ACC112 (cell line): ENCODE data around the gene COL5A2.

Experiments used
- H2AFZ ChIP-seq: fragments of 200-600 bp; sonication (generic); one replicate; pipeline ENCODE4 v1.6.0; 2017; ENCODE audit warnings: antibody characterized with exemption, low read length; ENCODE audit not compliant: unreplicated experiment
- H3K27ac ChIP-seq: fragments of 200-600 bp; sonication (generic); 2 replicates; pipeline ENCODE4 v1.5.1; 2014; ENCODE audit warnings: low read depth, mild to moderate bottlenecking, antibody characterized with exemption, low read length, moderate library complexity
- H3K27me3 ChIP-seq: fragments of 200-600 bp; sonication (generic); 2 replicates; pipeline ENCODE4 v1.6.1; 2014; ENCODE audit warnings: mild to moderate bottlenecking, antibody characterized with exemption, low read length, moderate library complexity, mixed read lengths; ENCODE audit not compliant: insufficient read depth
- H3K36me3 ChIP-seq: fragments of 200-600 bp; sonication (generic); 2 replicates; pipeline ENCODE4 v1.6.1; 2016; ENCODE audit warnings: mild to moderate bottlenecking, antibody characterized with exemption, low read length, moderate library complexity, mixed read lengths; ENCODE audit not compliant: insufficient read depth
- H3K4me1 ChIP-seq: fragments of 200-600 bp; sonication (generic); one replicate; pipeline ENCODE4 v1.6.1; 2016; ENCODE audit warnings: low read length, mixed read lengths; ENCODE audit not compliant: insufficient read depth, unreplicated experiment, control insufficient read depth
- H3K4me3 ChIP-seq: fragments of 200-600 bp; sonication (generic); 2 replicates; pipeline ENCODE4 v1.5.1; 2014; ENCODE audit warnings: mild to moderate bottlenecking, low read depth, low read length
- H3K79me2 ChIP-seq: fragments of 200-600 bp; sonication (generic); one replicate; pipeline ENCODE4 v1.6.0; 2016; ENCODE audit warnings: low read length; ENCODE audit not compliant: control insufficient read depth, unreplicated experiment, insufficient read depth

COL5A2 gene

GRCh38 chr2:189088591-189089205 lies 90.9 kb downstream of the COL5A2 start:
- peaks cover 69% of the 10 kb centered on the region for H3K36me3 ChIP-seq
- peaks cover 62% of the 10 kb centered on the region for H3K4me1 ChIP-seq
- no peaks in the 10 kb centered on the region for H3K27me3 ChIP-seq
- H3K79me2 ChIP-seq, result peaks cover 23% of the 10 kb centered on the region
- no peak overlapping the region for H2AFZ ChIP-seq
- peak overlapping the region; percentile 89 for H3K27ac ChIP-seq
- H3K4me3 ChIP-seq, result no peak overlapping the region

- no peaks in the 10 kb centered on the region for H3K27me3 ChIP-seq
- H3K27ac ChIP-seq, result peak overlapping the region; percentile 89
- peaks cover 47% of the 10 kb centered on the region for H3K4me1 ChIP-seq
- peak overlapping the region; percentile 4; the same call in 1 of the 2 replicates for H3K4me3 ChIP-seq
- peaks cover 13% of the 10 kb centered on the region for H3K79me2 ChIP-seq
- no peak overlapping the region for H2AFZ ChIP-seq
- peaks cover 77% of the 10 kb centered on the region for H3K36me3 ChIP-seq
Observed at GRCh38 chr2:189086710-189087109, 92.9 kb downstream of the COL5A2 start.

- peak overlapping the region; percentile 89 for H3K27ac ChIP-seq
- no peak overlapping the region for H2AFZ ChIP-seq
- H3K36me3 ChIP-seq, result peaks cover 75% of the 10 kb centered on the region
- H3K4me1 ChIP-seq, result peaks cover 42% of the 10 kb centered on the region
- H3K4me3 ChIP-seq, result no peak overlapping the region
- H3K27me3 ChIP-seq, result no peaks in the 10 kb centered on the region
- H3K79me2 ChIP-seq, result peaks cover 10% of the 10 kb centered on the region
Observed at GRCh38 chr2:189086250-189086649, 93.3 kb downstream of the COL5A2 start.

DNA sequence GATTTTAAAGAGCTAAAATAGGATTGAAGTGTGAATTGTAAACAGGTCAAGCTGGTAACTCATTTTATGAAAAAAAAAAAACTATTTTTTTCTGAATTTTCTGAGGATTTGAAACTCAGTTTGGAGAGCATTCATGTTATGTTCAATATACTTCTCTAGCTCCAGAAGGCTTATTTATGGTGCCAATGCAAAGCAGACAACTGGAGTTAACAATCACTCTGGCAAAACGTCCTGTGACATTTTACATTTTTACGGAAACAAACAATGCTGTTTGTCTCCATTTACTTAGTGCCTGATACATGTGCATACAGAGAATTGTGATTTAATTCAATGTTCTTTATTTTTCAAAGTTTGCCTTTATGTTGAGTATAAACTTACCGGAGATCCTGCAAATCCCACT lies 96.0 kb downstream of the COL5A2 start:
- no peak overlapping the region for H3K27ac ChIP-seq
- peaks cover 34% of the 10 kb centered on the region for H3K4me1 ChIP-seq
- H3K36me3 ChIP-seq, result peaks cover 75% of the 10 kb centered on the region
- no peak overlapping the region for H3K4me3 ChIP-seq
- peaks cover 3% of the 10 kb centered on the region for H3K79me2 ChIP-seq
- H3K27me3 ChIP-seq, result no peaks in the 10 kb centered on the region
- H2AFZ ChIP-seq, result no peak overlapping the region

DNA sequence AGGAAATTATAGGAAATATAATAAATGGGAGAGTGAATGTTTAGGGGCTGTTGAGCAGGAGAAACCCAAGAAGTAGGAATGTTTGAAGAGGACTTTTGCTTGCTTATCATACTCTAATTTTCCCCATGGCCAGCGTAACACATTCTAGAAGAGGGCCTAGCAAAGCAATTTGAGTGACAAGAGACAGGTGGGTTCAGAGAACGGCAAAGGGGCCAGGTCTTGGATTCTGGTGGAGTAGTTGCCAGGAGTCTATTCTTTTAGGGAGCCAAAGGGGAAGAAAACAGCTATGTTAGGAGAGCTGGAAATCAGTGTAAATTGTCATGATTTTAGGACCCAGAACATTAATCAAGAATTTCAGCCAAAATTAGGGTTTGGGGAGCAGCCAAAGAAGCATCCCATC lies 96.5 kb downstream of the COL5A2 start:
- H2AFZ ChIP-seq, result no peak overlapping the region
- peaks cover 75% of the 10 kb centered on the region for H3K36me3 ChIP-seq
- peaks cover 29% of the 10 kb centered on the region for H3K4me1 ChIP-seq
- H3K27me3 ChIP-seq, result no peaks in the 10 kb centered on the region
- H3K79me2 ChIP-seq, result peaks cover 3% of the 10 kb centered on the region
- no peak overlapping the region for H3K4me3 ChIP-seq
- no peak overlapping the region for H3K27ac ChIP-seq

- Histone ChIP-seq H3K27me3 (no peaks in the 10 kb centered on the region), H3K4me1 (peaks cover 25% of the 10 kb centered on the region), H2AFZ (no peak overlapping the region), H3K4me3 (no peak overlapping the region), H3K36me3 (peaks cover 78% of the 10 kb centered on the region), H3K79me2 (peaks cover 3% of the 10 kb centered on the region), H3K27ac (no peak overlapping the region)
Observed at GRCh38 chr2:189082376-189082975, 97.1 kb downstream of the COL5A2 start.

DNA sequence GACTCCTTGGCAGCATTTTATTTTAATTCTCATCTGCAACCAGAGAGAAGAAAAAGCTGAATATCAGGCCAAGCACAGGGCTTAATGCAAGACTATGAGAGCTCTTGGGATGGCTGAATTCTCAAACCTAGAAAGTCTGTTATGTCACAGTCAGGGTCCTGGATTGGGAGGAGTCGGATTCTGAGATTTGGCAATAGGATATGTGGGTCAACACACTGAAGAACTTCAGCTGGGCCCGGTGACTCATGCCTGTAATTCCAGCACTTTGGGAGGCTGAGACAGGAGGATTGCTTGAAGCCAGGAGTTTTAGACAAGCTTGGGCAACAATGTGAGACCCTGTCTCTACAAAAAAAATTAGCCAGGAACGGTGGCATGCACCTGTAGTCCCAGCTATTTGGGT lies 103.0 kb downstream of the COL5A2 start:
- no peaks in the 10 kb centered on the region for H3K27me3 ChIP-seq
- no peaks in the 10 kb centered on the region for H3K79me2 ChIP-seq
- no peak overlapping the region for H3K4me3 ChIP-seq
- H3K36me3 ChIP-seq, result peaks cover 75% of the 10 kb centered on the region
- H2AFZ ChIP-seq, result no peak overlapping the region
- H3K4me1 ChIP-seq, result peaks cover 12% of the 10 kb centered on the region
- H3K27ac ChIP-seq, result no peak overlapping the region

DNA sequence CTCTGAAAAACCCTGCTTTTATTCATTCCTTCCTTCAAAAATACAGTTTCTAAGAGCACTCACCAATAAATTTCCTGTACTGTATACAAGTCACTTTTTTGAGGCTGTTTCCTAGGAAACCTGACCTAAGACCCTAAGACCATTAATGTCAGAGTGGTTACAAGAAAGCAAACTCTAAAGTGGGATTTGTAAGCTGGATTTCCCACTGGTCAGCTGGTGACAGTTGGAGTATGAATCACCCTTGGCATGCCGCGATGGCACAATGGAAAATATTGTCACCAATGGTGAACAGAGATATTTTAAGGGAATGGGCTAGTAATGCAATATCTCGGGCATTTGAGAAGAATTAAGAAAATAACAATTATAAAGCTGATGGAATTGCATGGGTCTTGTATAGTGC lies 103.4 kb downstream of the COL5A2 start:
- Histone ChIP-seq H3K79me2 (no peaks in the 10 kb centered on the region), H3K4me1 (peaks cover 12% of the 10 kb centered on the region), H3K4me3 (no peak overlapping the region), H2AFZ (no peak overlapping the region), H3K36me3 (peaks cover 77% of the 10 kb centered on the region), H3K27ac (no peak overlapping the region), H3K27me3 (no peaks in the 10 kb centered on the region)

DNA sequence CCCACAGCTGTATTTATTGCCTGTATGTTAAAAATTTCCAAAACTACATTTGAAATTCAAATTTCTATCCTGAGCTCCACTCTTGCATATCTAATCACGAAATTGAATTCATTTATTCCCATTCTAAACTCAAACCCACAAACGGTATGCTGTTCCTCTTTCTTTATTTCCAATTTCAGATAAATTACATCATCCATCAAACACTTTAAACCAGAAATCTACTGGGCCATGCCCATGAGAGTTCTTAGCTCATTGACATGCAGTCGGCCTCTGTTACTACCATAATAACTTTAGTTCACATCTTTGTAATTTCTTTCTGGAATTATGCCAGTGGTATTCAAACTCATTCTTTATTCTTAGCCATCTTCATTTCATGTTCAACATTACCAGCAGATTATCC lies 105.1 kb downstream of the COL5A2 start:
- H3K79me2 ChIP-seq, result peaks cover 3% of the 10 kb centered on the region
- no peak overlapping the region for H2AFZ ChIP-seq
- no peak overlapping the region for H3K27ac ChIP-seq
- no peaks in the 10 kb centered on the region for H3K27me3 ChIP-seq
- H3K4me1 ChIP-seq, result peaks cover 12% of the 10 kb centered on the region
- peaks cover 78% of the 10 kb centered on the region for H3K36me3 ChIP-seq
- H3K4me3 ChIP-seq, result no peak overlapping the region

DNA sequence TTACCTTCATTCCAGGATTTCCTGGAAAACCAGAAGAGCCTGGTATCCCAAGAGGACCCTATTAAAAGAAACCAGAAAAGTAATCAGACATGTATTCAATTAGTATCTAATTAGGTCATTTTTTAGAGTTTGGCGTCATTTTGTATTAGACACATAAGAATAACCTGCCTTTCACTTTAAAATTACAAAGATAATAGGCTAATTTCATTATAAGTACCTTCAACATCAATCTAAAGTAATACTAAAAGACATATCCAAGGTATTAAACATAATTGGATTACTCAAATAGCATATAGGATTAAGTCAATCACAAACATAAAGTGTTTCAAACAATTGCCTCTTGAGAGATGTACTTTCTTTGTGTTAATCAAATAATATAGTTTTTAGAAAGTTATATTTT lies 107.5 kb downstream of the COL5A2 start:
- Histone ChIP-seq H3K27ac (no peak overlapping the region), H3K36me3 (peaks cover 73% of the 10 kb centered on the region), H3K4me1 (peaks cover 15% of the 10 kb centered on the region), H3K4me3 (no peak overlapping the region), H3K27me3 (no peaks in the 10 kb centered on the region), H2AFZ (no peak overlapping the region), H3K79me2 (peaks cover 3% of the 10 kb centered on the region)
